IMR-90 (cell line): Measurements from ENCODE around the gene ARHGAP15. TPM values are rescaled to one million over a fixed set of nuclear protein-coding genes. Genes with fewer than 3 reads are reported as not detected.

ENCODE experiments used
- ATAC-seq: fragments of 200-7000 bp; cut with Tn5 transposase; 2 replicates; pipeline ENCODE4 v1.9.1; 2020; ENCODE audit warnings: low read depth, mild to moderate bottlenecking, moderate library complexity
- BruUV-seq: library from RNA; stranded (reverse); fragments of 400-500 nt; replicated peaks from 2 replicates; lab custom pipeline; 2021; lab: Mats Ljungman, UMichigan
- CTCF ChIA-PET: fragments of 300-600 bp; formaldehyde crosslinking; extraction: SDS; loops from one replicate; lab custom pipeline; 2021; ENCODE audit warnings: antibody characterized with exemption; lab: Yijun Ruan, JAX
- POLR2A ChIA-PET: fragments of 300-600 bp; sonication (Branson Sonifier 250); formaldehyde crosslinking; loops from one replicate; lab custom pipeline; 2022; ENCODE audit warnings: antibody characterized with exemption; ENCODE audit not compliant: unreplicated experiment; lab: Charles Lee
- DNase-seq: peaks from one replicate; pipeline ENCODE4 v3.0.0; 2013
- H2AFZ ChIP-seq: replicated peaks from 2 replicates; pipeline ENCODE3; 2013; ENCODE audit warnings: low read length, mild to moderate bottlenecking; ENCODE audit not compliant: poor library complexity
- H2AK5ac ChIP-seq: 2 replicates; pipeline ENCODE4 v1.6.1; 2013; ENCODE audit warnings: low read depth, low read length, inconsistent platforms
- H2AK9ac ChIP-seq: replicated peaks from 2 replicates; pipeline ENCODE3; 2013; ENCODE audit warnings: mild to moderate bottlenecking, low read depth, low read length, moderate library complexity; ENCODE audit not compliant: poor library complexity
- H2BK120ac ChIP-seq: 2 replicates; pipeline ENCODE4 v1.6.1; 2013; ENCODE audit warnings: low read depth, low read length, inconsistent platforms
- H2BK15ac ChIP-seq: 3 replicates; pipeline ENCODE4 v1.6.1; 2013; ENCODE audit warnings: low read depth, low read length, inconsistent platforms
- H2BK20ac ChIP-seq: 2 replicates; pipeline ENCODE4 v1.6.1; 2013; ENCODE audit warnings: low read depth, mild to moderate bottlenecking, inconsistent platforms, low read length, moderate library complexity
- H2BK5ac ChIP-seq: 2 replicates; pipeline ENCODE4 v1.6.1; 2013; ENCODE audit warnings: mild to moderate bottlenecking, low read depth, low read length, inconsistent platforms; ENCODE audit not compliant: poor library complexity, severe bottlenecking
- H3K14ac ChIP-seq: replicated peaks from 2 replicates; pipeline ENCODE4 v1.6.1; 2013; ENCODE audit warnings: low read depth, low read length, inconsistent platforms
- H3K18ac ChIP-seq: 2 replicates; pipeline ENCODE4 v1.6.1; 2013; ENCODE audit warnings: low read depth, low read length, control low read depth
- H3K23ac ChIP-seq: 2 replicates; pipeline ENCODE4 v1.6.1; 2013; ENCODE audit warnings: low read depth, low read length, inconsistent platforms
- H3K27ac ChIP-seq: 2 replicates; pipeline ENCODE4 v1.5.1; 2013; ENCODE audit warnings: mild to moderate bottlenecking, control low read depth, low read length; ENCODE audit not compliant: insufficient read depth
- H3K27me3 ChIP-seq: 2 replicates; pipeline ENCODE4 v1.6.1; 2013; ENCODE audit warnings: low read length; ENCODE audit not compliant: control insufficient read depth, insufficient read depth
- H3K36me3 ChIP-seq: 2 replicates; pipeline ENCODE4 v1.6.1; 2013; ENCODE audit warnings: low read length, mixed read lengths; ENCODE audit not compliant: control insufficient read depth, insufficient read depth
- H3K4ac ChIP-seq: 2 replicates; pipeline ENCODE4 v1.6.1; 2013; ENCODE audit warnings: low read depth, low read length, inconsistent platforms
- H3K4me1 ChIP-seq: 2 replicates; pipeline ENCODE4 v1.6.1; 2013; ENCODE audit warnings: low read length, mixed read lengths; ENCODE audit not compliant: control insufficient read depth, insufficient read depth
- H3K4me2 ChIP-seq: 2 replicates; pipeline ENCODE4 v1.6.1; 2013; ENCODE audit warnings: low read depth, mild to moderate bottlenecking, control low read depth, low read length, moderate library complexity
- H3K4me3 ChIP-seq: 2 replicates; pipeline ENCODE4 v1.5.1; 2013; ENCODE audit warnings: low read depth, mild to moderate bottlenecking, control low read depth, low read length, moderate library complexity; ENCODE audit not compliant: insufficient read depth
- H3K56ac ChIP-seq: 2 replicates; pipeline ENCODE4 v1.6.1; 2013; ENCODE audit warnings: low read length, inconsistent platforms; ENCODE audit not compliant: insufficient read depth; ENCODE audit errors: extremely low read depth
- H3K79me1 ChIP-seq, 2 experiments: 2 replicates each; pipeline ENCODE4 v1.6.1; 2013; ENCODE audit warnings: low read length in 2 of 2, inconsistent platforms in 1 of 2, low read depth in 1 of 2
- H3K9ac ChIP-seq: 2 replicates; pipeline ENCODE4 v1.6.1; 2013; ENCODE audit warnings: low read depth, low read length, control low read depth
- H3K9me1 ChIP-seq: 2 replicates; pipeline ENCODE4 v1.6.1; 2013; ENCODE audit warnings: low read length, inconsistent platforms; ENCODE audit not compliant: insufficient read depth
- H3K9me3 ChIP-seq: 2 replicates; pipeline ENCODE4 v1.6.1; 2013; ENCODE audit warnings: low read length; ENCODE audit not compliant: control insufficient read depth, insufficient read depth
- H4K20me1 ChIP-seq: 2 replicates; pipeline ENCODE4 v1.6.1; 2013; ENCODE audit warnings: low read length, inconsistent platforms; ENCODE audit not compliant: insufficient read depth
- H4K5ac ChIP-seq: 2 replicates; pipeline ENCODE4 v1.6.1; 2013; ENCODE audit warnings: mild to moderate bottlenecking, low read depth, low read length, control low read depth
- H4K8ac ChIP-seq, 2 experiments: 2 replicates each; pipeline ENCODE4 v1.6.1; 2013; ENCODE audit warnings: low read depth in 2 of 2, low read length in 2 of 2, control low read depth in 1 of 2, inconsistent platforms in 1 of 2
- H4K91ac ChIP-seq: 2 replicates; pipeline ENCODE4 v1.6.1; 2013; ENCODE audit warnings: low read depth, low read length, inconsistent platforms; ENCODE audit not compliant: insufficient read depth
- CTCF ChIP-seq: conservative IDR thresholded peaks from 2 replicates; pipeline ENCODE4 v1.5.1; 2012; ENCODE audit warnings: mild to moderate bottlenecking, low read depth, low read length, improper control_type of control experiment
- WGBS, 2 experiments: methylation state at CpG; one replicate each; pipeline versions ENCODE4 v1.1.5 to v1.1.7; 2013; ENCODE audit warnings: missing lambda C conversion rate in 2 of 2; ENCODE audit not compliant: insufficient read length in 1 of 2; ENCODE audit errors: extremely low coverage in 2 of 2; 5-methylcytosine and 5-hydroxymethylcytosine counted together
- dilution Hi-C: fragments of 300-500 bp; cut with HindIII; formaldehyde crosslinking; loops from one replicate; pipeline ENCODE4 v1.14.3; 2018; ENCODE audit warnings: low sequenced_read_pairs; ENCODE audit not compliant: unreplicated experiment
- in situ Hi-C: fragments of 300-500 bp; cut with MboI; formaldehyde crosslinking; loops from 3 replicates; pipeline ENCODE4 v1.14.3; 2019; ENCODE audit warnings: low sequenced_read_pairs, inconsistent platforms, mixed read lengths
- intact Hi-C: fragments of 100-400 bp; cut with micrococcal nuclease; formaldehyde crosslinking; loops from 2 replicates; pipeline ENCODE4 v1.10.0; 2022
- polyA plus RNA-seq, 3 experiments: library from polyadenylated mRNA; depleted of rRNA; stranded (reverse); fragments of >200 nt; gene quantifications; 2 replicates each; pipeline ENCODE4 v1.2.3, GENCODE V29; 2012; ENCODE audit warnings: low replicate concordance in 1 of 3
- total RNA-seq: library from RNA; depleted of rRNA; stranded (reverse); fragments of >200 nt; gene quantifications from 2 replicates; pipeline ENCODE4 v1.2.3, GENCODE V29; 2012

The ARHGAP15 gene
- total and polyA plus RNA-seq, 2 of the 4 experiments (the other 2 are of a cell fraction) = not detected

DNA sequence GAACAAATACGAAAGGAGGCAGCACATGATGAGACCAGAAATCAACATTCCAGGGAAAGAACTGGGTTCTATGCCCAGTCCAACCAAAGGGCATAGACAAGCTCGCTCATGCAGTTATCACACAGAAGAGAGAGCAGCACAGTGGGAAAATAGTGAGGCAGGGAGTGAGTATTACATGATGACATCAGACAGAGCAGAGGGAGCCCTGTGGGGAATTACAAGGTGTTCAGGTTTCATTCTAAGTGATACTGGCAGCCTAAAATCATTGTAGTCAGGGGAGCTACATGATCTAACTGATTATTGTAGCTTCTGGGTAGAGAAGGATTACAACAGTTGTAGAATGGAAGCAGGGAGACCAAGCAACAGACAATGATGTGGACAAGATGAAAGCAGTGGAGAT lies 658.5 kb downstream of the ARHGAP15 start:
- H3K36me3 ChIP-seq = no peaks in the 10 kb centered on the region
- H3K79me1 ChIP-seq = no peaks in the 10 kb centered on the region
- no peak overlapping the region for H3K56ac ChIP-seq
- H3K18ac ChIP-seq = no peak overlapping the region
- intact Hi-C loops (no loop called here), in situ Hi-C loops (no loop called here), dilution Hi-C loops (no loop called here)
- no peak overlapping the region for H3K4me3 ChIP-seq
- H3K4me1 ChIP-seq = no peaks in the 10 kb centered on the region
- H2AFZ ChIP-seq = no peak overlapping the region
- no peak overlapping the region for H3K14ac ChIP-seq
- H4K8ac ChIP-seq = no peak overlapping the region
- H2BK15ac ChIP-seq = no peak overlapping the region
- H3K27me3 ChIP-seq = no peaks in the 10 kb centered on the region
- H2BK120ac ChIP-seq = no peak overlapping the region
- no peak overlapping the region for H3K23ac ChIP-seq
- BruUV-seq = no TSS peak
- no peak overlapping the region for H3K9ac ChIP-seq
- H4K5ac ChIP-seq = no peak overlapping the region
- ChIA-PET POLR2A (no interaction called here), CTCF (no interaction called here)
- H4K91ac ChIP-seq = 0 out of 2 replicates have a peak overlapping the region, but pooled peaks have one; percentile 7
- H3K9me1 ChIP-seq = no peaks in the 10 kb centered on the region; the same call in 1 of the 2 replicates
- H2BK5ac ChIP-seq = no peak overlapping the region
- ATAC-seq (no peak), DNase-seq (peak; percentile 14)
- no peak overlapping the region for H2BK20ac ChIP-seq
- H2AK5ac ChIP-seq = no peak overlapping the region
- H3K4ac ChIP-seq = no peak overlapping the region
- H3K9me3 ChIP-seq = 0 out of 2 replicates have a peak, but pooled peaks cover 3% of the 10 kb centered on the region
- H4K20me1 ChIP-seq = no peaks in the 10 kb centered on the region
- WGBS, 2 experiments = 100% methylated on average over 1 of the region's 2 CpGs; no CpG with 5 or more reads in 1 of the 2 experiments
- H3K27ac ChIP-seq = no peak overlapping the region
- no peak overlapping the region for H3K4me2 ChIP-seq
- TF ChIP-seq CTCF = no peak
- H2AK9ac ChIP-seq = no peak overlapping the region
